Measurements from ENCODE around the gene XRN1.
"Not testable (repeated sequence)": the region's sequence is repeated elsewhere in the genome, so short reads cannot be mapped to it uniquely, and the experiment has no call there.

The XRN1 gene

GRCh38 chr3:142436951-142437585, 10.8 kb downstream of the XRN1 start:
- no peak for DNase-seq

DNA sequence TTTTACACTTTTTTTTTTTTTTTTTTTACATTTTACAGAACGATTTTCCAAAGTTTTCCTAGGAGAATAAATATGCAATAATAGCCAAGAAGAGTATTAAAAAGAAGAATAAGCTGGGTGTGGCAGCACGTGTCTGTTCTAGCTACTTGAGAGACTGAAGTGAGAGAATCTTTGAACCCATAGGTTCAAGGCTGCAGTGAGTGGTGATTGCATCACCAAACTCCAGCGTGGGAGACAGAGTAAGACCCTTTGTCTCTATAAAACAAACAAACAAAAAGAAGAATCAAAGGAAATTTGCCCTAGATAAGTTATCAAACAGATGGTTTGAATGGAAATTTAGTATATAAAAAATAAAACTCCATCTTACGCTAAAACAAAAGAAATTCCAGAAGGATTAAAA, 13.3 kb downstream of the XRN1 start:
- no peak for DNase-seq

DNA sequence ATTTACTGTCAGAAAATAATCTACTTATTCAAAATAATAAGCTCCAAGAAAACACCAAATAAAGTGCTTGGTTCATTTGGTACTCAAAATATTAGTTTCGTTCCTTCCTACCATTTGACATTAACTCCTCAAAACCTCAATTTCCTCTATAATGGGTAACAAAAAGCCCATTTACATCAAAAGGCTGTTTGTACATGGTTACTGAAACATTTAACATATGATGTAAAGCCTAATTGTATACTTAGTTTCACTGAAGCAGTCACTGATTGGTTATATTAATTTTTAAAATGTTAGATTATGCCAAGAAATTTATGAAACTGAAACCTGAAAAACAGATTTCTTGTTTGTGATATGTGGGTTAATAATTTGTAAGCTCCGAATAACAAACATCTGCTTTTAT, 14.7 kb downstream of the XRN1 start:
- DNase-seq, result no peak

- no peak for DNase-seq
These were observed 18.3 kb downstream of the XRN1 start for GRCh38 chr3:142429582-142429981.

DNA sequence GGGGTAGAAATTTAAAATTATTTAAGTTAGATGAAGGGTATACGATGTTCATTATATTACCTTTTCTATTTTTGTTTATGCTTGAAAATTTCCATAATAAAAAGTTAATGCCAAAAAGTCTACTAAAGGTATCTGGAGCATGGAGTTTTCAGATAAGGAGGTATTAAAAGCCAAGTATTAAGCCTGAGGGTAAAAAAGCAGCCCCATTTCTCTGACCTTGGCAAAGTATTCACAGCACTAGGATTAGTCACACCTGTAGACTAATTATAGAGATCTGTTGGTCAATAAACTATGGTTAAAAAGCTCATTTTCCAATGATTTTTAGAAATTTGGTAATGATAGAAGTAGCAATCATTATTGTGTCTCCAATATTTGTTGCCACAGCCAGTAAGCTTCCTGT, 23.1 kb downstream of the XRN1 start:
- no peak for DNase-seq

- DNase-seq, result no peak
These were observed 28.8 kb downstream of the XRN1 start for GRCh38 chr3:142418926-142419592.

DNA sequence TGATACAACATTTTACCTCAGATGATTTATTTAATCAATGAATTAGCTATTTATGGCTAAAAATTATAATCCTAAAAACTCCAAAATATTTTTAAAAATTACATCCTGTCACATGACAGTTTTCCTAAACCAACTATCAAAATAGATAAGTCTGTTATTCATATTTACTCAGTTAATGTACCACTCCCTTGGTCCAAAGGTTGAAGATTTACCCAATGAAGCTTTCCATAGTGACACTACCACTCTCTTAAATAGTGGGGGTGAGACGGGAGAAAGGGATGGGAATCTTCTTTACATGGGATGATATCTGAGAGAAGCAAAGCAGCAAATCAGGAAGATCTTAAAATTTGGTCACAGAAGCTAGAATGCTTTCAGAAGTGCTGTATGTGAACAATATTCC, 30.5 kb downstream of the XRN1 start:
- no peak for DNase-seq

GRCh38 chr3:142400537-142400936, 47.3 kb downstream of the XRN1 start:
- not testable (repeated sequence) for DNase-seq

- DNase-seq, result no peak
These were observed 52.8 kb downstream of the XRN1 start for GRCh38 chr3:142394921-142395622.

DNA sequence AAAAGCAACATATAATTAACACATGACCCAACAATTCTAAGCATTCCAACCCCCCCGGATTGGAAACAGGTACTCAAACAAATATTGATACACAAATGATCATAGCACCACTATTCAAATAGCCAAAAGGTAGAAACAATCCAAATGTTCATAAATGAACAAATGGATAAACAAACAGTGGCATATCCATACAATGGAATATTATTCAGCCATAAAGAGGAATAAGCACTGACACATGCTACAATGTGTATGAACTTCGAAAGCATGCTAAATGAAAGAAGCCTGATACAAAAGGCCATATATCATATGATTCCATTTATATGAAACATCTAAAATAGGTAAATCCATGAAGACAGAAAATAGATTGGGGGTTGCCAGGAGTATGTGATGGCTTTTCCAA, 62.8 kb downstream of the XRN1 start:
- no peak for DNase-seq

GRCh38 chr3:142374687-142375086, 73.2 kb downstream of the XRN1 start:
- no peak for DNase-seq

DNA sequence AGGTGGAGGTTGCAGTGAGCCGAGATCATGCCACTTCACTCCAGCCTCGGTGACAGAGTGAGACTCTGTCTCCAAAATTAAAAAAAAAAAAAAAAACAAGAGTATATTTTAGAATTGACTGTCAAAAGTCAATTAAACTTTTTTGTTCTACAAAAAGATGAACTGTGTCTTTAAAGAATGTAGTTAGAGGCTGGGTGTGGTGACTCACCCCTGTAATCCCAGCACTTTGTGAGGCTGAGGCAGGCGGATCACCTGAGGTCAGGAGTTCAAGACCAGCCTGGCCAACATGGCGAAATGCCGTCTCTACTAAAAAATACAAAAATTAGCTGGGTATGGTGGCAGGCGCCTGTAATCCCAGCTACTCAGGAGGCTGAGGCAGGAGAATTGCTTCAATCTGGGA, 78.3 kb downstream of the XRN1 start:
- not testable (repeated sequence) for DNase-seq

DNA sequence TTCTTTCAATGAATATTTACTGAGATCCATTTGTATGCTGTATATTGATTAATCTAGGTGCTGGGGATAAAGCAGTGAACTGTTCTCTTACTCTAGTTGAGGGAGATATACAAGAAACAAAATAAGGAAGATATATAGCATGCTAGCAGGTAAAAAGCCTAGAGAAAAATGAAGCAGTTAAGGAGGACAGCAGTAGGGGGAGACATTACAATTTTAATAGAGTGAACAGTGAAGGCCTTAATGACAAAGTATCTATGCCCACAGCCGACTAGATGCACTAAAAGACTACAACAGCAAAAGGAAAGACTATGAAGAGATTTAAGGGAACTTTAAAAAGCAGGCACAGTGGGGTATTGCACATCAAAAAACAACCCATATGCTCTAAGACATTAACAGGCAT, 81.4 kb downstream of the XRN1 start:
- no peak for DNase-seq

DNA sequence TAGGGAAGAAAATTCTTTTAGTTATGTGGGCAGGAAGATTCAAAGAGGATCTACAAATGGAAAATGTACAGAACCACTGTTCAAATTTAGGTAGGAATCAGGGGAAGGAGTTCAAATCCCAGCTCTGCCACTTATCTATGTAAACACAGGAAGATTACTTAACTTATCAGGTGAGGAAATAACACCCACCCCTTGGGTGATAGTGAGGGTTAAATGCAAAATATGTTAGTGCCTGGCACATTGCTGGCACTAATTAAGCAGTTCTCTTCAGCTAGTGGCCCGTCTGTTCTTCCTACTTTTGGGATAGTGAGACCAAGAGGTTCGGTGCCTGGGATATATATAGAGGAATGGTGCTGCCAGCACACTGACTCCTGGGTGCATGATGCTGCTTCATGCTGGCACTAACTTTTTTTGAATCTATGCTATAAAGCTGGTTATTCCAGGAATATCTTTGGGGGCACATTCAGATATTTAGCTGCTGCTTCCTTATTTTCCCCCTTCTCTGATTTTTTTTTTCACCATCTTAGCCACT, 83.8 kb downstream of the XRN1 start:
- no peak for DNase-seq

GRCh38 chr3:142363433-142363832, 84.4 kb downstream of the XRN1 start:
- not testable (repeated sequence) for DNase-seq

DNA sequence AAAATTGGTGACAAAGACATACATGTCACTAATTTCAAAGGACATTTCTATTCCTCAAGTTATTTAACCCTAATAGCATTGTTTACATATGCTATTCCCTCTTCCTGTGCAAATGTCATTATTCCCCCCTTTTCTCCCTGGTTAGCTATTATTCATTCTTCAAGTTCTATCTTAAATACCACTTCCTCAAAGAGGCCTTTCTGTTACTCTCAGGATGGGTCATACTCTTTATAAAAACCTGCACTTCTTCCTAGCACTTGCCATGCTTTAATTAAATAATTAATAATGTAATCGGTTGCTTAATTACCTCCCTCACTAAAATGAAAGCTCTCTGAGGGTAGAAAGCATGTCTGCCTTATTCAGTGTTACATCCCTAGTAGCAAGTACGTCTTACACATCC, 88.5 kb downstream of the XRN1 start:
- no peak for DNase-seq

DNA sequence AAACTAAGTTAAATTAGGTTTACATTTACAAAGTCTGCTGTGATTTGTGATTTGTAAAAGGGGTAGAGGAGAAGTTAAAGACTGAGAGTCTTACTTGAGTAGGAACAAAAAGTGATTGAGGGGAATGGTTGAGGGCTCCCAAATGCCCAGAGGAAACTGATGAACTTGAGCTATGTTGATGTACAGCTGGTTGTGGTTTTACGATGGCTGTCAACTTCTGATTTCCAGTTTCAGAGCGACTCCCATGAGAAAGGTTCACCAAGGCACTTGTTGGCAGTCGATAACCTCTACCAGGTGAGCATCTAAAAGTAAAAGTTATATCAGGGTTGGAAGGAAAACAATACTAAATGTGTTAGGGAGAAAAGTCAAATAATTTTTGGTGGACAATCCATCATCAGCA, 91.0 kb downstream of the XRN1 start:
- DNase-seq, result no peak

GRCh38 chr3:142355692-142356091, 92.1 kb downstream of the XRN1 start:
- no peak for DNase-seq

GRCh38 chr3:142354076-142354475, 93.8 kb downstream of the XRN1 start:
- no peak for DNase-seq

DNA sequence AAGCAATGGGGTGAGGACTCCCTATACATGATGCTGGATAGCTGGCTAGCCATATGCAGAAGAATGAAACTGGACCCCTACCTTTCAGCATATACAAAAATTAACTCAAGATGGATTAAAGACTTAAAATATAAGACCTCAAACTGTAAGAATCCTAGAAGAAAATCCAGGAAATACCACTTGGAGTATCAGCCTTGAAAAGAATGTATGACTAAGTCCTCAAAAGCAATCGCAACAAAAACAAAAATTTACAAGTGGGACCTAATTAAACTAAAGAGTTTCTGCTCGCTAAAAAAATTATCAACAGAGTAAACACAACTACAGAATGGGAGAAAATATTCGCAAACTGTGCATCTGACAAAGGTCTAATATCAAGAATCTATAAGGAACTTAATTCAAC, 94.3 kb downstream of the XRN1 start:
- DNase-seq, result no peak

GRCh38 chr3:142352698-142353097, 95.1 kb downstream of the XRN1 start:
- DNase-seq, result not testable (repeated sequence)

- DNase-seq, result no peak
These were observed 99.4 kb downstream of the XRN1 start for GRCh38 chr3:142348460-142348859.

DNA sequence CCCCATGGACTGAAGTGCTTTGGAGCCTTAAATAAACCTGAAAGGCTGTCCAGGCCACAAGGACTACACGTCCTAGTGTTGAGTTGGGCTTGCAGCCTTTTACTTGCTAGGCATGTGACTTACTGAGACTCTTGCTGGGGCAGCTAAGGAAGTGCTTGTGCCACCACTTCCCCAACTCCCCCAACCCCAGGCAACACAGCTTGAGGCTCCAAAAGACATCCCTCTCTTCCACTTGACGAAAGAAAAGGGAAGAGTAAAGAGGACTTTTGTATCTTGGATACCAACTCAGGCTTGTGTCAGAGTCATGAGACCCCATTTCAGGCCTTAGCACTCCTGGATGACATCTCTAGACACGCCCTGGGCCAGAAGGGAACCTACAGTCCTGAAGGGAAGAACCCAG, 109.8 kb downstream of the XRN1 start:
- no peak for DNase-seq

- no peak for DNase-seq
These were observed 115.4 kb downstream of the XRN1 start for GRCh38 chr3:142332390-142332789.

All from T-helper 1 cell (primary cell).